ACC112 (cell line): ENCODE data around the gene THUMPD2.
A peak's percentile ranks its signal among the peaks of the same experiment; 100 is the strongest.

Experiments used
- H2AFZ ChIP-seq: fragments of 200-600 bp; sonication (generic); one replicate; pipeline ENCODE4 v1.6.0; 2017; ENCODE audit warnings: antibody characterized with exemption, low read length; ENCODE audit not compliant: unreplicated experiment
- H3K27ac ChIP-seq: fragments of 200-600 bp; sonication (generic); 2 replicates; pipeline ENCODE4 v1.5.1; 2014; ENCODE audit warnings: low read depth, mild to moderate bottlenecking, antibody characterized with exemption, low read length, moderate library complexity
- H3K27me3 ChIP-seq: fragments of 200-600 bp; sonication (generic); 2 replicates; pipeline ENCODE4 v1.6.1; 2014; ENCODE audit warnings: mild to moderate bottlenecking, antibody characterized with exemption, low read length, moderate library complexity, mixed read lengths; ENCODE audit not compliant: insufficient read depth
- H3K36me3 ChIP-seq: fragments of 200-600 bp; sonication (generic); 2 replicates; pipeline ENCODE4 v1.6.1; 2016; ENCODE audit warnings: mild to moderate bottlenecking, antibody characterized with exemption, low read length, moderate library complexity, mixed read lengths; ENCODE audit not compliant: insufficient read depth
- H3K4me1 ChIP-seq: fragments of 200-600 bp; sonication (generic); one replicate; pipeline ENCODE4 v1.6.1; 2016; ENCODE audit warnings: low read length, mixed read lengths; ENCODE audit not compliant: insufficient read depth, unreplicated experiment, control insufficient read depth
- H3K4me3 ChIP-seq: fragments of 200-600 bp; sonication (generic); 2 replicates; pipeline ENCODE4 v1.5.1; 2014; ENCODE audit warnings: mild to moderate bottlenecking, low read depth, low read length
- H3K79me2 ChIP-seq: fragments of 200-600 bp; sonication (generic); one replicate; pipeline ENCODE4 v1.6.0; 2016; ENCODE audit warnings: low read length; ENCODE audit not compliant: control insufficient read depth, unreplicated experiment, insufficient read depth

THUMPD2 gene

DNA sequence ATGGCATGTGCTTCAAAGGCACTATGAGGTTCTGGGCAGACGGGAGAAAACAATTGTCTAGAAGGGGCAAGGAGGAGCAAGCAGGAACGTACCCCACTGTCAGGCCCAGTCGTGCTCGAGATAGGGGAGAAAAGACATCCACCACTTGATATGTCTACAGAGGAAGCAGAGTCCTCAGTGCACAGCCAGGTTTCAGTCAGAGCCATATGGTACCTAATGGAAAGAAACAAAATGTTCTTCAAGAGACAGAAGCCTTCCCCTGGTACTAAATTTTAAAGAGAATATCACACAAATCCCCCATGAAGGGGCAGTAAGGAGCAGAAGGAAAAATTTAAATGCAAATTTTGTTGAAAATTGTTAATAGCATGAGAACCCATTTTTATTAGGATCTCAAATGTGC lies 21.9 kb downstream of the THUMPD2 start:
- no peaks in the 10 kb centered on the region for H3K4me1 ChIP-seq
- H2AFZ ChIP-seq = no peak overlapping the region
- H3K79me2 ChIP-seq = no peaks in the 10 kb centered on the region
- H3K36me3 ChIP-seq = peaks cover 77% of the 10 kb centered on the region
- no peaks in the 10 kb centered on the region for H3K27me3 ChIP-seq
- H3K27ac ChIP-seq = no peak overlapping the region
- H3K4me3 ChIP-seq = no peak overlapping the region

DNA sequence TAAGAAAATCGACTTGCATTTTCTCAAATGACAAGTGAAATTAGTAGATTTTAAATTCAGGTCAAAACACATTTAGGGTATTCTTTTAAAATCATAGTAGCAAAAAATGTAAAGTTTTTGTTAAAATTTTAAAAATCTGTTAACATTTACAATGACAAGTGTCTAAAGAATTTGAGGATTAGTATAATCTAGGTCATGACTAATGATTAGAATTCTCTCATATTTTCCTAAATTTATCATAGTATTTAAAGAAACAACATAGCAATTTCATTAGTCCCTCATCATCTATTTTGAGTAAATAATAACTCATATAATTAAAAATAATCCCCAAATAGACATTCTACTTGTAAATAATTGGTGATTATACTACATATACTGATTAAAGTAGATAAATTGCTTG lies 23.6 kb downstream of the THUMPD2 start:
- H3K4me1 ChIP-seq = no peaks in the 10 kb centered on the region
- no peaks in the 10 kb centered on the region for H3K27me3 ChIP-seq
- H2AFZ ChIP-seq = no peak overlapping the region
- H3K27ac ChIP-seq = no peak overlapping the region
- peaks cover 69% of the 10 kb centered on the region for H3K36me3 ChIP-seq
- H3K4me3 ChIP-seq = no peak overlapping the region
- no peaks in the 10 kb centered on the region for H3K79me2 ChIP-seq

DNA sequence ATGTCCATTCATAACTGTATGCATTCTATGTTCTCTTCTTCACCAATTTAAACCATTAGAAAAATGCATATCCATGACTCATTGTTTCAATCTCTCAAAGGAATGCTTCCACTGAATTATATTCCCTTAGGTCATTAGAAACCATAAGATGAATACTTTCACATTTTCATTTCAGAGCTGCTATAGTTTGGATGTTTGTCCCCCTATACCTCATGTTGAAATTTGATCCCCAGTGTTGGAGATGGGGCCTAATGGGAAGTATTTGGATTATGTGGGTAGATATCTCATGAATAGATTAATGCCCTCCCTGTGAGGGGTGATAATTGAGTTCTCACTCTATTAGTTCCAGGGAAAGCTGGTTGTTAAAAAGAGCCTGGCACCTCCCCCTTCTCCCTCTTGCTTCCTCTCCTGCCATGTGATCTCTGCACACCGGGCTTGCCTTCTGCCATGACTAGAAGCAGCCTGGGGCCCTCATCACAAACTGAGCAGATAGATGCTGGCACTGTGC lies 35.7 kb downstream of the THUMPD2 start:
- Histone ChIP-seq H3K27me3 (no peaks in the 10 kb centered on the region), H2AFZ (no peak overlapping the region), H3K4me3 (no peak overlapping the region), H3K36me3 (peaks cover 25% of the 10 kb centered on the region), H3K79me2 (no peaks in the 10 kb centered on the region), H3K4me1 (peaks cover 15% of the 10 kb centered on the region), H3K27ac (peak overlapping the region; percentile 47)

DNA sequence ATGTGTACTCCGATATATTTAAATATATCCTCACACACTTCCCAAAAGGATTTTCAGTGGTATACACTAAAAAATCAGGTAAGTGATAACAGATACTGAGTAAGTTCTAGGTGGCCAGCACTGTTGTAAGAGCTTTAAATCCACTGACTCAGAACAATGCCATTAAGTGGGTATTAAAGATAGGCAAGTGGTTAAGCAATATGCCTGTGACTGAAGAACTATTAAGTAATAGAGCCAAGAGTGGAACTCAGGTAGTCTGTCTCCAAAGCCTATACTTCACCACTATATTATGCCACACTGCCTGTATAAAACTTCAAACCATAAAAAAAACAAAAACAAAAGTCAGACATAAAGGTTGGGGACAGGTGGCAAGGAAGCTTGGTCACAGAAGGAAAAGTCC lies 37.2 kb downstream of the THUMPD2 start:
- Histone ChIP-seq H3K4me3 (no peak overlapping the region), H3K27ac (no peak overlapping the region), H3K27me3 (no peaks in the 10 kb centered on the region), H3K79me2 (no peaks in the 10 kb centered on the region), H3K36me3 (peaks cover 27% of the 10 kb centered on the region), H3K4me1 (peaks cover 27% of the 10 kb centered on the region), H2AFZ (no peak overlapping the region)

DNA sequence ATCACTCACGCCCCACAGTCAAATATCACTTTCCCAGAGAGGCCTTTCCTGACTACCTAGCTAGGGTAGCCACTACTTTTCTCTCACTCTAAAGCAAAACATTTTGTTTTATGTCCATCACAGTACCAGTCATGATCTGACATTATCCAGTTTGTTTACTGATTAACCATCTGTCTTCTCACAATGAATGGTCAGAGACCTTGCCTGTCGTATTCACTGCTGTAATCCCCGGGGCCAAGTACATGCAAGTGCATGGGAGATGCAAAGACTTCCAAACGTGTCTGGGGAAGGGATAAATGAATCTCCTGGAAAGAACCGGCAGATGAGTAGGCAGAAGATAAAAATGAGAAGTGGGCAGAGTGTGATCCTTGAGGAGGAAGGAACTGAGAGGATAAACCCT lies 39.7 kb downstream of the THUMPD2 start:
- no peak overlapping the region for H3K4me3 ChIP-seq
- peaks cover 40% of the 10 kb centered on the region for H3K36me3 ChIP-seq
- no peak overlapping the region for H3K27ac ChIP-seq
- no peaks in the 10 kb centered on the region for H3K27me3 ChIP-seq
- no peak overlapping the region for H2AFZ ChIP-seq
- H3K79me2 ChIP-seq = peaks cover 15% of the 10 kb centered on the region
- H3K4me1 ChIP-seq = peaks cover 38% of the 10 kb centered on the region

DNA sequence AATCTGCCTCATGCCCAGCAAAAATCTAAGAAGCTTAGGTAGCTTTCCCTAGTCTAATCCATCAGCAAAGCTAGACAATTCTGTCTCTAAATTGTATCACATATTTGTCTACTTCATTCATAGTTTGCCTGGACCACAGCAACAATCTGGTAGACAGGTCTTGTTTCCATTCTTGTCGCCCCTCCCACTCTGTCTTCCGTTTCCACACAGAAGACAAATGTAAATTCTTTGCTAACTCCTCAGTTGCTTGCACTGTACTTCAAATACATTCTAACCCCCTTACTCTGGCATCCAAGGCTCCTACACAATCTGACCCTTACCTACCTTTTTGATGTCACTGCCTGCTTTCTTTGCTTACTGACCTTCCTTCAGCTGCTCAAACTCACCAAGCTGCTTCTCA lies 40.1 kb downstream of the THUMPD2 start:
- Histone ChIP-seq H3K4me3 (no peak overlapping the region), H2AFZ (no peak overlapping the region), H3K27ac (no peak overlapping the region), H3K4me1 (peaks cover 34% of the 10 kb centered on the region), H3K36me3 (peaks cover 41% of the 10 kb centered on the region), H3K79me2 (peaks cover 17% of the 10 kb centered on the region), H3K27me3 (no peaks in the 10 kb centered on the region)

DNA sequence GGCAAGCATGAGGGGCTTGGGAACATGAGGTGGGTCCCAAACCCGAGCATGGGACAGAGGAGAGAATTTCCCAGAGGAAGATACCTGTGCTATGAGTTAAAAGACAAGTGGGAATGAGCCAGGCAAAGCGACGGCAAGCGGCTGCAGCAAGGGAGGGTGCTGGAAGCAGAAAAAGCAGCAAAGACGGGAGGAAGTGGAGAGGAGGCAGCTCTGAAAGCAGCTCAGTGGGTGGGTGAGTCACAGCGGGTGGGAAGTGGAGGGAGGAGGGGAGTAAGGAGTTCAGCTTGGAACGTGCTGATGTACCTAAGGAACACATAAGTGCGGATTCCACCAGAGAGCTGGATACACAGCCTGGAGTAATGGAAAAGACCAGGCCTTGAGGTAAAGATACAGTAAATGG lies 41.4 kb downstream of the THUMPD2 start:
- peak overlapping the region; percentile 26; the same call in 1 of the 2 replicates for H3K27ac ChIP-seq
- H2AFZ ChIP-seq = no peak overlapping the region
- H3K36me3 ChIP-seq = peaks cover 48% of the 10 kb centered on the region
- no peaks in the 10 kb centered on the region for H3K27me3 ChIP-seq
- peak overlapping the region; percentile 48; the same call in 1 of the 2 replicates for H3K4me3 ChIP-seq
- H3K79me2 ChIP-seq = peaks cover 17% of the 10 kb centered on the region
- peaks cover 27% of the 10 kb centered on the region for H3K4me1 ChIP-seq

DNA sequence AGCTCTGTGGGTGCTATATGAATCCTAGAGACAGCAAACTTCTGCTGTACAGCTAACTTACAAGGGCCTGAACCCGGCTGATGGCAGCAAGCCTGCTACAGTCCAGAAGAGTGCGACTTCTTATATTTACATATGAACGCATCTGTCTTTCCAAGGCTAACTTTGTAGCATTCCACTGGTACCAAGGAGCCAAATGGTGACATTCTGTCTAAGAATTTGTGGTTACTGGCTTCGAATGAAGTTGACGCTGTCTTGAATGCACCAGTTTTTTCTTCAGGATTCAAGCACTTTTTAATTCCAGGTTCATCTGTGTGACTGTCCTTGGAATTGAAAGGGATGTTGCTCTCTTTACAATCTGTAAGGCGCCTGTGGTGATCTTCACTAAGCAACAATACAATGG lies 42.4 kb downstream of the THUMPD2 start:
- peaks cover 48% of the 10 kb centered on the region for H3K36me3 ChIP-seq
- no peak overlapping the region for H3K4me3 ChIP-seq
- peaks cover 27% of the 10 kb centered on the region for H3K4me1 ChIP-seq
- peak overlapping the region; percentile 37; the same call in 1 of the 2 replicates for H3K27ac ChIP-seq
- no peak overlapping the region for H2AFZ ChIP-seq
- H3K27me3 ChIP-seq = no peaks in the 10 kb centered on the region
- H3K79me2 ChIP-seq = peaks cover 17% of the 10 kb centered on the region

DNA sequence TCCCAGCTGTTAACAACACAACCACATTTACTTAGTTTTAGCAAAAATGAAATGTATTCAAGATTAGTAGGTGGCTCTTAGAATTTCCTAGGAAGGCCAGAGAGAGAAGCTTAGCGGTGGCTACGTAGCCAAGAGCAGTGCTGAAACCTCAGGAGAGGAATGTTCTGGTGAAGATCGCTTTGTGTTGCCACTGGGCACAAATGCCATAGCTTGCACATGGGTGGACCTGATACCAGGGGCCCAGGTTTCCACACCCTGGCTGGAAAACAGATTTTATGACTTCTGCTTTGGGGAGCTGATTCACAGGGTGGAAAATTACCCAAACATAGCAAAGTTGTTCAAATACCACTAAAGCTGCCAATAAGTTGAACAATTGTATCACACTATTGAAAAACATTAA lies 43.4 kb downstream of the THUMPD2 start:
- Histone ChIP-seq H3K4me3 (no peak overlapping the region), H3K4me1 (peaks cover 27% of the 10 kb centered on the region), H2AFZ (no peak overlapping the region), H3K27me3 (no peaks in the 10 kb centered on the region), H3K79me2 (peaks cover 17% of the 10 kb centered on the region), H3K36me3 (peaks cover 45% of the 10 kb centered on the region), H3K27ac (no peak overlapping the region)

DNA sequence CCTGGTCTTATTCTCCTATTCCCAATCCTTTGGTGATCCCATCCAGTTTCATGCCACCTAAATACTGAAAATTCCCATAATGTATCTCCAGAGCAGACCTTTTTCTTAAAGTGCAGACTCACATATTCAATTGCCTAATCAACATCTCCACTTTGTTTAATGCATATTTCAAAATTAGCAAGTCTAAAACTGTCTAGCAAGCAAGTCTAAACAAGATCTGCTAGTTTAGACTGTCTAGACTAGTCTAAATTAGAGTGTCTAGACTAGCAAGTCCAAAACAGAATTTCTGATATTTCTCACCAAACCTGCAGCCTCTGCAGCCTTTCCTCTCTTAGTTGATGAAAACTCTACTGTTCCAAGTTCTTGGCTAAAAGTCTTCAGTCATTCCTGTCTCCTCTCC lies 44.6 kb downstream of the THUMPD2 start:
- H3K4me3 ChIP-seq = no peak overlapping the region
- peaks cover 27% of the 10 kb centered on the region for H3K4me1 ChIP-seq
- H3K27me3 ChIP-seq = no peaks in the 10 kb centered on the region
- H3K36me3 ChIP-seq = peaks cover 38% of the 10 kb centered on the region
- H3K27ac ChIP-seq = no peak overlapping the region
- peaks cover 17% of the 10 kb centered on the region for H3K79me2 ChIP-seq
- H2AFZ ChIP-seq = no peak overlapping the region

DNA sequence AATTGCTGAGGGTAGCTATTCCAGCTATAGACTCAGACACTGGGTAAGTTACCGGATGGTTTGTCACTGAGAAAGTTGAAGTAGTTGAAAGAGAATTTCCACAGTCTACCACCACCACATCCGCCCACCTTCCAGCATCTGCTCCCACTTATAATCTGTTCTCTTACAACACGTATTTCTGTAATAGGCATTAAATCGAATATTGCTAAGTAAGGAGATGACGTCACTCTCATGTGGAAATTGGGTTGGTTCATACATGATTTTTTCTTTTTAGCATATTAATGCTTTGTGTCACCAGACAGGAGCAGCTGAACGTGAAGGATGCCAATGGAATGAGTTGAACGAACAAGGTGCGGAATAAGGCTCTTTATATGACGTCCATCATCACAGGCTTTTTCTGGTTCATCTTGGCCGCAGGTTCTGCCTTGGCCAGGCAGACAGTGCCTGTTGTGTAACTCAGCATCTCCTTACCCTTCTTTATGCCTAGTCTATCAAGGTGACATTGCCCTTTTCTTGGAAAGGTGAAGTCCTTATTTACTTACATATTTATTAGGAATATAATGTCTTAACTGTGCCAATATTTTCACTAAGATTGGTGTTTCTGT lies 45.9 kb downstream of the THUMPD2 start:
- Histone ChIP-seq H3K79me2 (peaks cover 17% of the 10 kb centered on the region), H3K4me3 (no peak overlapping the region), H3K36me3 (peaks cover 36% of the 10 kb centered on the region), H3K27me3 (no peaks in the 10 kb centered on the region), H3K27ac (no peak overlapping the region), H2AFZ (no peak overlapping the region), H3K4me1 (peaks cover 27% of the 10 kb centered on the region)
